ENCODE data around the gene ADAMTS2.

ADAMTS2 gene

GRCh38 chr5:179316111-179316551 is 29.1 kb downstream of the ADAMTS2 start:
- Mint-ChIP-seq H3K27ac (no peak overlapping the region), H3K4me3 (no peak overlapping the region), H3K4me1 (ENCODE audit: low read depth) (no peaks in the 10 kb centered on the region), H3K36me3 (no peaks in the 10 kb centered on the region), H3K27me3 (peaks cover 2% of the 10 kb centered on the region), H3K9me3 (ENCODE audit: low read depth) (no peaks in the 10 kb centered on the region)

GRCh38 chr5:179315356-179315890 is 29.8 kb downstream of the ADAMTS2 start:
- no peaks in the 10 kb centered on the region for H3K36me3 Mint-ChIP-seq
- no peaks in the 10 kb centered on the region for H3K9me3 Mint-ChIP-seq (ENCODE audit: low read depth)

GRCh38 chr5:179314606-179315355 is 30.5 kb downstream of the ADAMTS2 start:
- H3K4me1 Mint-ChIP-seq (ENCODE audit: low read depth): no peaks in the 10 kb centered on the region
- H3K9me3 Mint-ChIP-seq (ENCODE audit: low read depth): no peaks in the 10 kb centered on the region
- no peak overlapping the region for H3K4me3 Mint-ChIP-seq
- H3K36me3 Mint-ChIP-seq: no peaks in the 10 kb centered on the region
- peaks cover 2% of the 10 kb centered on the region for H3K27me3 Mint-ChIP-seq
- H3K27ac Mint-ChIP-seq: no peak overlapping the region

More at GRCh38 chr5:179315356-179315890, 29.8 kb downstream of the ADAMTS2 start:
- Mint-ChIP-seq H3K4me3 (no peak overlapping the region), H3K4me1 (ENCODE audit: low read depth) (no peaks in the 10 kb centered on the region), H3K27me3 (peaks cover 2% of the 10 kb centered on the region), H3K27ac (no peak overlapping the region)

- no peaks in the 10 kb centered on the region for H3K4me1 Mint-ChIP-seq (ENCODE audit: low read depth)
- no peak overlapping the region for H3K4me3 Mint-ChIP-seq
- no peaks in the 10 kb centered on the region for H3K9me3 Mint-ChIP-seq (ENCODE audit: low read depth)
- H3K27ac Mint-ChIP-seq: no peak overlapping the region
- H3K27me3 Mint-ChIP-seq: peaks cover 2% of the 10 kb centered on the region
- H3K36me3 Mint-ChIP-seq: no peaks in the 10 kb centered on the region
Observed at GRCh38 chr5:179313849-179314521, 31.3 kb downstream of the ADAMTS2 start.

- H3K4me1 Mint-ChIP-seq (ENCODE audit: low read depth): no peaks in the 10 kb centered on the region
- H3K9me3 Mint-ChIP-seq (ENCODE audit: low read depth): no peaks in the 10 kb centered on the region
- no peak overlapping the region for H3K27ac Mint-ChIP-seq
- peaks cover 2% of the 10 kb centered on the region for H3K27me3 Mint-ChIP-seq
- no peak overlapping the region for H3K4me3 Mint-ChIP-seq
- H3K36me3 Mint-ChIP-seq: no peaks in the 10 kb centered on the region
Observed at GRCh38 chr5:179312557-179313235, 32.6 kb downstream of the ADAMTS2 start.

GRCh38 chr5:179311581-179311980 is 33.7 kb downstream of the ADAMTS2 start:
- Mint-ChIP-seq H3K36me3 (no peaks in the 10 kb centered on the region), H3K27me3 (peaks cover 4% of the 10 kb centered on the region), H3K4me3 (no peak overlapping the region), H3K4me1 (ENCODE audit: low read depth) (no peaks in the 10 kb centered on the region), H3K9me3 (ENCODE audit: low read depth) (no peaks in the 10 kb centered on the region), H3K27ac (no peak overlapping the region)

- no peak overlapping the region for H3K4me3 Mint-ChIP-seq
- no peaks in the 10 kb centered on the region for H3K4me1 Mint-ChIP-seq (ENCODE audit: low read depth)
- no peak overlapping the region for H3K27ac Mint-ChIP-seq
- H3K27me3 Mint-ChIP-seq: peaks cover 4% of the 10 kb centered on the region
- H3K9me3 Mint-ChIP-seq (ENCODE audit: low read depth): peaks cover 1% of the 10 kb centered on the region
- no peaks in the 10 kb centered on the region for H3K36me3 Mint-ChIP-seq
Observed at GRCh38 chr5:179311091-179311470, 34.2 kb downstream of the ADAMTS2 start.

GRCh38 chr5:179310439-179311090 is 34.7 kb downstream of the ADAMTS2 start:
- peaks cover 5% of the 10 kb centered on the region for H3K9me3 Mint-ChIP-seq (ENCODE audit: low read depth)
- H3K4me1 Mint-ChIP-seq (ENCODE audit: low read depth): no peaks in the 10 kb centered on the region
- no peaks in the 10 kb centered on the region for H3K36me3 Mint-ChIP-seq
- no peak overlapping the region for H3K27ac Mint-ChIP-seq
- peaks cover 4% of the 10 kb centered on the region for H3K27me3 Mint-ChIP-seq
- H3K4me3 Mint-ChIP-seq: no peak overlapping the region

GRCh38 chr5:179309751-179310320 is 35.4 kb downstream of the ADAMTS2 start:
- Mint-ChIP-seq H3K4me1 (ENCODE audit: low read depth) (no peaks in the 10 kb centered on the region), H3K4me3 (no peak overlapping the region), H3K27ac (no peak overlapping the region), H3K27me3 (peaks cover 4% of the 10 kb centered on the region), H3K36me3 (peaks cover 3% of the 10 kb centered on the region), H3K9me3 (ENCODE audit: low read depth) (peaks cover 12% of the 10 kb centered on the region)

GRCh38 chr5:179309383-179309670 is 35.9 kb downstream of the ADAMTS2 start:
- H3K27me3 Mint-ChIP-seq: peaks cover 3% of the 10 kb centered on the region
- H3K4me1 Mint-ChIP-seq (ENCODE audit: low read depth): no peaks in the 10 kb centered on the region

GRCh38 chr5:179308563-179309382 is 36.5 kb downstream of the ADAMTS2 start:
- Mint-ChIP-seq H3K9me3 (ENCODE audit: low read depth) (peaks cover 18% of the 10 kb centered on the region), H3K4me1 (ENCODE audit: low read depth) (no peaks in the 10 kb centered on the region), H3K27me3 (peaks cover 3% of the 10 kb centered on the region), H3K4me3 (no peak overlapping the region), H3K36me3 (peaks cover 3% of the 10 kb centered on the region), H3K27ac (no peak overlapping the region)

More at GRCh38 chr5:179309383-179309670, 35.9 kb downstream of the ADAMTS2 start:
- no peak overlapping the region for H3K27ac Mint-ChIP-seq
- peaks cover 3% of the 10 kb centered on the region for H3K36me3 Mint-ChIP-seq
- H3K9me3 Mint-ChIP-seq (ENCODE audit: low read depth): peaks cover 15% of the 10 kb centered on the region
- no peak overlapping the region for H3K4me3 Mint-ChIP-seq

GRCh38 chr5:179307931-179308471 is 37.3 kb downstream of the ADAMTS2 start:
- H3K9me3 Mint-ChIP-seq (ENCODE audit: low read depth): peaks cover 18% of the 10 kb centered on the region
- no peak overlapping the region for H3K4me3 Mint-ChIP-seq
- H3K27me3 Mint-ChIP-seq: peaks cover 3% of the 10 kb centered on the region
- H3K4me1 Mint-ChIP-seq (ENCODE audit: low read depth): no peaks in the 10 kb centered on the region
- H3K36me3 Mint-ChIP-seq: peaks cover 3% of the 10 kb centered on the region
- no peak overlapping the region for H3K27ac Mint-ChIP-seq

GRCh38 chr5:179307013-179307800 is 38.1 kb downstream of the ADAMTS2 start:
- Mint-ChIP-seq H3K9me3 (ENCODE audit: low read depth) (peaks cover 18% of the 10 kb centered on the region), H3K4me3 (no peak overlapping the region), H3K4me1 (ENCODE audit: low read depth) (no peaks in the 10 kb centered on the region), H3K36me3 (peaks cover 3% of the 10 kb centered on the region), H3K27me3 (peaks cover 3% of the 10 kb centered on the region), H3K27ac (no peak overlapping the region)
